Liver (tissue), 9 donors: ENCODE measurements around the gene TTYH2. TPM values are rescaled to one million over a fixed set of nuclear protein-coding genes. Genes with fewer than 3 reads are reported as not detected.

ENCODE experiments used
- DNase-seq: peaks from one replicate; pipeline ENCODE4 v3.0.0-alpha.2; 2017; ENCODE audit warnings: low spot score
- H3K27ac ChIP-seq, 2 donors: one replicate each; pipeline ENCODE4 v1.7.0; 2013; ENCODE audit warnings: inconsistent platforms in 2 of 2, low read length in 2 of 2, control low read depth in 1 of 2, low read depth in 1 of 2, mild to moderate bottlenecking in 1 of 2
- H3K27me3 ChIP-seq, 4 donors: one replicate each; pipeline versions ENCODE4 v1.6.1 to v1.7.0; 2013; ENCODE audit warnings: low read length in 3 of 4, inconsistent platforms in 1 of 4, mild to moderate bottlenecking in 1 of 4, moderate library complexity in 1 of 4; ENCODE audit not compliant: control insufficient read depth in 4 of 4, insufficient read depth in 4 of 4
- H3K36me3 ChIP-seq, 4 donors: one replicate each; pipeline versions ENCODE4 v1.6.1 to v1.7.0; 2013; ENCODE audit warnings: low read length in 3 of 4, mild to moderate bottlenecking in 3 of 4, low read depth in 1 of 4, moderate library complexity in 1 of 4; ENCODE audit not compliant: control insufficient read depth in 4 of 4, insufficient read depth in 3 of 4
- H3K4me1 ChIP-seq, 4 donors: one replicate each; pipeline versions ENCODE4 v1.6.1 to v1.7.0; 2013; ENCODE audit warnings: low read length in 3 of 4, mild to moderate bottlenecking in 3 of 4, moderate library complexity in 1 of 4; ENCODE audit not compliant: control insufficient read depth in 4 of 4, insufficient read depth in 4 of 4
- H3K4me3 ChIP-seq, 3 donors: one replicate each; pipeline versions ENCODE4 v1.6.1 to v1.7.0; 2013; ENCODE audit warnings: low read length in 3 of 3, control low read depth in 1 of 3, low read depth in 1 of 3, mild to moderate bottlenecking in 1 of 3
- H3K9ac ChIP-seq, 2 donors: one replicate each; pipeline ENCODE4 v1.7.0; 2013; ENCODE audit warnings: low read length in 2 of 2, mild to moderate bottlenecking in 2 of 2, moderate library complexity in 2 of 2, control low read depth in 1 of 2, low read depth in 1 of 2
- H3K9me3 ChIP-seq, 4 donors: one replicate each; pipeline versions ENCODE4 v1.6.1 to v1.7.0; 2013; ENCODE audit warnings: low read length in 3 of 4; ENCODE audit not compliant: control insufficient read depth in 4 of 4
- ATF3 ChIP-seq: IDR thresholded peaks from 2 replicates; pipeline ENCODE4 v1.6.1; 2016; ENCODE audit warnings: antibody characterized with exemption
- CTCF ChIP-seq: fragments of 150-350 bp; IDR thresholded peaks from 2 replicates; pipeline ENCODE4 v1.5.1; 2017; ENCODE audit warnings: improper control_type of control experiment, low read depth, low read length; ENCODE audit not compliant: missing input control
- EGR1 ChIP-seq, 2 donors: IDR thresholded peaks; 2 replicates each; pipeline ENCODE4 v1.6.1; 2016 to 2018; ENCODE audit warnings: antibody characterized with exemption in 2 of 2, low read depth in 2 of 2
- FOXA1 ChIP-seq: IDR thresholded peaks from 2 replicates; pipeline ENCODE4 v1.6.1; 2016; ENCODE audit warnings: antibody characterized with exemption
- FOXA2 ChIP-seq: IDR thresholded peaks from 2 replicates; pipeline ENCODE4 v1.6.1; 2016; ENCODE audit warnings: antibody characterized with exemption
- GABPA ChIP-seq, 2 donors: IDR thresholded peaks in 1 of 2; conservative IDR thresholded peaks in 1 of 2; 2 replicates each; pipeline ENCODE4 v1.6.1; 2016; ENCODE audit warnings: antibody characterized with exemption in 2 of 2, mild to moderate bottlenecking in 1 of 2, moderate library complexity in 1 of 2
- HNF4A ChIP-seq, 2 donors: conservative IDR thresholded peaks; 2 replicates each; pipeline ENCODE4 v1.6.1; 2016; ENCODE audit warnings: antibody characterized with exemption in 2 of 2, mild to moderate bottlenecking in 2 of 2
- HNF4G ChIP-seq: IDR thresholded peaks from 2 replicates; pipeline ENCODE4 v1.6.1; 2016; ENCODE audit warnings: antibody characterized with exemption
- JUND ChIP-seq, 2 donors: IDR thresholded peaks; 2 replicates each; pipeline ENCODE4 v1.6.1; 2016; ENCODE audit warnings: antibody characterized with exemption in 2 of 2
- MAX ChIP-seq: IDR thresholded peaks from 2 replicates; pipeline ENCODE4 v1.6.1; 2016; ENCODE audit warnings: antibody characterized with exemption
- NR2F2 ChIP-seq: IDR thresholded peaks from 2 replicates; pipeline ENCODE4 v1.6.1; 2016; ENCODE audit warnings: antibody characterized with exemption
- RAD21 ChIP-seq, 2 donors: IDR thresholded peaks; 2 replicates each; pipeline ENCODE4 v1.6.1; 2016; ENCODE audit warnings: antibody characterized with exemption in 2 of 2, mild to moderate bottlenecking in 2 of 2
- REST ChIP-seq: IDR thresholded peaks from 2 replicates; pipeline ENCODE4 v1.6.1; 2016; ENCODE audit warnings: antibody characterized with exemption, mild to moderate bottlenecking
- RXRA ChIP-seq, 2 donors: IDR thresholded peaks; 2 replicates each; pipeline ENCODE4 v1.6.1; 2017 to 2018; ENCODE audit warnings: antibody characterized with exemption in 2 of 2, mild to moderate bottlenecking in 1 of 2
- SP1 ChIP-seq: IDR thresholded peaks from 2 replicates; pipeline ENCODE4 v1.6.1; 2018; ENCODE audit warnings: antibody characterized with exemption, mild to moderate bottlenecking
- TAF1 ChIP-seq: conservative IDR thresholded peaks from 2 replicates; pipeline ENCODE4 v1.6.1; 2016; ENCODE audit warnings: antibody characterized with exemption, mild to moderate bottlenecking
- YY1 ChIP-seq: IDR thresholded peaks from 2 replicates; pipeline ENCODE4 v1.6.1; 2016; ENCODE audit warnings: antibody characterized with exemption, mild to moderate bottlenecking
- ZBTB33 ChIP-seq: IDR thresholded peaks from 2 replicates; pipeline ENCODE4 v1.6.1; 2016; ENCODE audit warnings: antibody characterized with exemption
- WGBS: extraction: QIAGEN DNeasy Blood & Tissue Kit; methylation state at CpG from one replicate; pipeline ENCODE4 v1.1.7; 2013; 5-methylcytosine and 5-hydroxymethylcytosine counted together
- polyA plus RNA-seq, 2 donors: library from polyadenylated mRNA; stranded (reverse) in 1 of 2; unstranded in 1 of 2; fragments of 200-250 nt in 1 of 2; fragments of >200 nt in 1 of 2; fragmentation: Nextera tagmentation in 1 of 2; extraction: Ambion mirVana in 1 of 2; gene quantifications; one replicate each; pipeline versions ENCODE4 v1.2.1 to v1.2.3, GENCODE V29; 2013 to 2015
- total RNA-seq, 2 donors: library from RNA; depleted of rRNA; stranded (reverse); fragments of >200 nt; gene quantifications; one replicate each; pipeline ENCODE4 v1.2.3, GENCODE V29; 2014
- donor health status: healthy.
- donor health status: healthy.
- donor health status: healthy.
- donor health status: healthy.
- donor health status: healthy.

Gene TTYH2
- total and polyA plus RNA-seq, 4 donors: 0.40 to 2.4 (median 0.99) TPM

GRCh38 chr17:74216505-74216904 lies 3.1 kb downstream of the TTYH2 start:
- Histone ChIP-seq H3K9me3 (no peaks in the 10 kb centered on the region), H3K36me3 (no peaks in the 10 kb centered on the region), H3K27me3 (no peaks in the 10 kb centered on the region), H3K9ac (no peak overlapping the region), H3K4me1 (peaks cover 9 to 25% (median 19%) of the 10 kb centered on the region in 4 donors), H3K4me3 (no peak overlapping the region), H3K27ac (no peak overlapping the region)
- no peak for DNase-seq
- TF ChIP-seq MAX (no peak), YY1 (no peak)
- WGBS: 79% methylated on average over 5 of the region's 5 CpGs

- Histone ChIP-seq H3K9me3 (no peaks in the 10 kb centered on the region), H3K9ac (no peak overlapping the region), H3K36me3 (no peaks in the 10 kb centered on the region), H3K4me1 (peaks cover 7 to 19% (median 12%) of the 10 kb centered on the region in 4 donors), H3K4me3 (no peak overlapping the region), H3K27ac (no peak overlapping the region), H3K27me3 (no peaks in the 10 kb centered on the region)
- no peak for DNase-seq
- WGBS: 77% methylated on average over 13 of the region's 13 CpGs
- TF ChIP-seq TAF1 (no peak), HNF4G (no peak), REST (no peak), GABPA (IDR thresholded peaks at IDR 0.05 in 1 of 2, conservative IDR thresholded peaks at IDR 0.05 in 1 of 2) (no peak), SP1 (no peak), HNF4A (conservative IDR thresholded peaks at IDR 0.05) (no peak), FOXA2 (no peak), FOXA1 (no peak), MAX (no peak), ATF3 (no peak), YY1 (no peak), NR2F2 (no peak), RXRA (IDR thresholded peaks at IDR 0.05) (no peak), CTCF (no peak), ZBTB33 (no peak), EGR1 (IDR thresholded peaks at IDR 0.05; ENCODE audit: low read depth in 2 of 2) (no peak), RAD21 (IDR thresholded peaks at IDR 0.05) (no peak), JUND (IDR thresholded peaks at IDR 0.05) (no peak)
Measured at GRCh38 chr17:74217037-74217730, 3.8 kb downstream of the TTYH2 start.
